B cell (primary cell): Measurements from ENCODE around the gene GABRD. TPM values are rescaled to one million over a fixed set of nuclear protein-coding genes. Genes with fewer than 3 reads are reported as not detected.
"Not testable (repeated sequence)": the region's sequence is repeated elsewhere in the genome, so short reads cannot be mapped to it uniquely, and the experiment has no call there.

Experiments used
- ATAC-seq: fragments of 200-7000 bp; cut with Tn5 transposase; one replicate; pipeline ENCODE4 v1.10.0; 2021; ENCODE audit warnings: low read depth, mild to moderate bottlenecking, moderate number of reproducible peaks, moderate library complexity
- CTCF ChIA-PET: fragments of 350-600 bp; sonication (Branson Sonifier 250); formaldehyde crosslinking; loops from one replicate; lab custom pipeline; 2021; ENCODE audit warnings: antibody characterized with exemption, inconsistent platforms; lab: Charles Lee
- POLR2A ChIA-PET: fragments of 350-600 bp; sonication (Branson Sonifier 250); formaldehyde crosslinking; loops from one replicate; lab custom pipeline; 2021; ENCODE audit warnings: antibody characterized with exemption; lab: Charles Lee
- DNase-seq: peaks from one replicate; pipeline ENCODE4 v3.0.0; 2013
- H2AFZ ChIP-seq: 2 replicates; pipeline ENCODE4 v1.6.1; 2012; ENCODE audit warnings: mild to moderate bottlenecking, low read depth, low read length; ENCODE audit not compliant: insufficient read depth, poor library complexity, severe bottlenecking
- H3K27ac ChIP-seq, 2 donors: 1 replicate in 1 of 2; 2 replicates in 1 of 2; pipeline ENCODE4 v1.5.1; 2012 to 2013; ENCODE audit warnings: low read length in 2 of 2, mild to moderate bottlenecking in 2 of 2, moderate library complexity in 1 of 2
- H3K27me3 ChIP-seq, 4 experiments: fragments of 200-600 bp in 1 of 4; sonication (generic) in 1 of 4; replicated peaks in 1 of 4; 1 replicate in 2 of 4; 2 replicates in 2 of 4; pipeline versions ENCODE4 v1.6.1 to v1.7.0; 2013 to 2016; ENCODE audit warnings: low read length in 3 of 4, mild to moderate bottlenecking in 2 of 4, mixed read lengths in 1 of 4, moderate library complexity in 1 of 4; ENCODE audit not compliant: insufficient read depth in 4 of 4, control insufficient read depth in 3 of 4; ENCODE audit errors: control extremely low read depth in 1 of 4
- H3K36me3 ChIP-seq, 2 experiments: replicated peaks in 1 of 2; 1 replicate in 1 of 2; 2 replicates in 1 of 2; pipeline versions ENCODE4 v1.6.1 to v1.7.1; 2013; ENCODE audit warnings: low read length in 1 of 2; ENCODE audit not compliant: insufficient read depth in 2 of 2, control insufficient read depth in 1 of 2; ENCODE audit errors: control extremely low read depth in 1 of 2, extremely low read depth in 1 of 2
- H3K4me1 ChIP-seq, 2 donors: fragments of 200-600 bp in 1 of 2; sonication (generic) in 1 of 2; 1 replicate in 1 of 2; 2 replicates in 1 of 2; pipeline versions ENCODE4 v1.5.1 to v1.6.1; 2013 to 2017; ENCODE audit warnings: low read length in 2 of 2; ENCODE audit not compliant: control insufficient read depth in 2 of 2, insufficient read depth in 2 of 2
- H3K4me2 ChIP-seq: replicated peaks from 2 replicates; pipeline ENCODE3; 2012; ENCODE audit warnings: mild to moderate bottlenecking, low read depth, low read length; ENCODE audit not compliant: poor library complexity, severe bottlenecking
- H3K4me3 ChIP-seq, 5 experiments: fragments of 200-600 bp in 1 of 5; sonication (generic) in 1 of 5; 1 replicate in 3 of 5; 2 replicates in 2 of 5; pipeline versions ENCODE4 v1.5.1 to v1.7.0; 2011 to 2016; ENCODE audit warnings: low read length in 4 of 5, mild to moderate bottlenecking in 4 of 5, low read depth in 2 of 5, control low read depth in 1 of 5, moderate library complexity in 1 of 5; ENCODE audit not compliant: insufficient read depth in 1 of 5; ENCODE audit errors: control extremely low read depth in 1 of 5, extremely low read depth in 1 of 5
- H3K79me2 ChIP-seq: fragments of 200-600 bp; sonication (generic); one replicate; pipeline ENCODE4 v1.6.0; 2016; ENCODE audit warnings: low read length; ENCODE audit not compliant: control insufficient read depth, insufficient read depth
- H3K9ac ChIP-seq: fragments of 200-600 bp; sonication (generic); 2 replicates; pipeline ENCODE4 v1.6.1; 2017; ENCODE audit warnings: mild to moderate bottlenecking, low read length, moderate library complexity
- H3K9me3 ChIP-seq, 3 donors: one replicate each; pipeline versions ENCODE4 v1.6.1 to v1.7.1; 2013; ENCODE audit warnings: low read length in 2 of 3; ENCODE audit not compliant: control insufficient read depth in 2 of 3, insufficient read depth in 1 of 3; ENCODE audit errors: control extremely low read depth in 1 of 3
- H4K20me1 ChIP-seq: 2 replicates; pipeline ENCODE4 v1.6.0; 2012; ENCODE audit warnings: mild to moderate bottlenecking, low read length; ENCODE audit not compliant: insufficient read depth, control insufficient read depth, poor library complexity, severe bottlenecking
- H3K27ac Mint-ChIP-seq: one replicate; pipeline ENCODE4 v1.8.0; 2021; ENCODE audit warnings: mixed read lengths
- H3K27me3 Mint-ChIP-seq: one replicate; pipeline ENCODE4 v1.8.0; 2021; ENCODE audit warnings: mixed read lengths
- H3K4me1 Mint-ChIP-seq: one replicate; pipeline ENCODE4 v1.8.0; 2021; ENCODE audit warnings: mixed read lengths
- H3K4me3 Mint-ChIP-seq: one replicate; pipeline ENCODE4 v1.8.0; 2021; ENCODE audit warnings: mixed read lengths
- H3K9me3 Mint-ChIP-seq: one replicate; pipeline ENCODE4 v1.8.0; 2022; ENCODE audit warnings: mixed read lengths; ENCODE audit not compliant: insufficient read depth
- EZH2 ChIP-seq: IDR thresholded peaks from 2 replicates; pipeline ENCODE4 v1.6.1; 2012; ENCODE audit warnings: borderline replicate concordance, low read depth, mild to moderate bottlenecking, moderate library complexity, low read length; ENCODE audit not compliant: insufficient read depth, poor library complexity, severe bottlenecking
- WGBS: methylation state at CpG from one replicate; pipeline ENCODE4 v1.1.5; 2013; ENCODE audit warnings: missing lambda C conversion rate; ENCODE audit not compliant: insufficient coverage; 5-methylcytosine and 5-hydroxymethylcytosine counted together
- intact Hi-C: fragments of 100-400 bp; cut with micrococcal nuclease; formaldehyde crosslinking; loops from one replicate; pipeline ENCODE4 v1.10.0; 2022
- polyA plus RNA-seq: library from polyadenylated mRNA; depleted of rRNA; stranded (reverse); fragments of >200 nt; gene quantifications from 2 replicates; pipeline ENCODE4 v1.2.3, GENCODE V29; 2012
- total RNA-seq, 2 donors: library from RNA; stranded (reverse); fragments of 120-200 nt in 1 of 2; gene quantifications; 1 replicate in 1 of 2; 2 replicates in 1 of 2; pipeline versions ENCODE4 v1.2.3 to v1.2.4, GENCODE V29; 2013 to 2022
- TF ChIP-seq, protein P1 (sequence below): fragments of 200-600 bp; IDR thresholded peaks from one replicate; pipeline ENCODE4 v1.8.0; 2022; ENCODE audit warnings: antibody characterized with exemption, mild to moderate bottlenecking

The GABRD gene
- total and polyA plus RNA-seq, 2 donors (not counting 1 experiment from before 2014, with no cell fraction given) = not detected

DNA sequence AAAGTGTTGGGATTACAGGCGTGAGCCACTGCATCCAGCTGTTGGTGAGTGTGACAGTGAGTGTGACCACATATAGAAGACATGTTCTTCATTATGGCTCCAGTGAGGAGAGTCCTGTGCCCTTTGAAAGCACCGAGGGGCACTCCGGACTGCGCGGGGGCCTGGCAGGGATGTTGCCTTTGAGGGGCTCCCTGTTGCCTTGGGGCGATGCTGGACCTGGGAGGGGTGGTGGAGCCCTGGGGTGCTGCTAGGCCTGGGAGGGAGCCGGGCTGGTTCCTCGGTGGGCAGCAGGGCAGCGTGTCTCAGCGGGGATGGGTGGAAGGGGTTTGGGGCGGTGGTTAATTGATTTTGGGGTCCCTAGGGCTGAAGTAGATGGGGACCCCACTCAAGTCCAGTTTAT lies 41.0 kb upstream of the GABRD start:
- DNase-seq = no peak
- ATAC-seq = no peak
- no peak overlapping the region for H3K4me3 Mint-ChIP-seq
- Histone ChIP-seq H3K27ac (no peak overlapping the region), H3K4me3 (no peak overlapping the region), H3K9me3 (peaks cover 0 to 24% (median 0%) of the 10 kb centered on the region in 3 donors), H3K9ac (no peak overlapping the region), H3K36me3 (no peaks in the 10 kb centered on the region), H2AFZ (no peak overlapping the region), H3K27me3 (peaks cover 0 to 2% (median 0%) of the 10 kb centered on the region in 4 experiments), H3K4me1 (no peaks in the 10 kb centered on the region), H3K79me2 (no peaks in the 10 kb centered on the region), H3K4me2 (no peak overlapping the region), H4K20me1 (no peaks in the 10 kb centered on the region)
- intact Hi-C loops = no loop called here
- no peak overlapping the region for H3K27ac Mint-ChIP-seq
- no peak for TF ChIP-seq EZH2
- TF ChIP-seq, protein P1, sequence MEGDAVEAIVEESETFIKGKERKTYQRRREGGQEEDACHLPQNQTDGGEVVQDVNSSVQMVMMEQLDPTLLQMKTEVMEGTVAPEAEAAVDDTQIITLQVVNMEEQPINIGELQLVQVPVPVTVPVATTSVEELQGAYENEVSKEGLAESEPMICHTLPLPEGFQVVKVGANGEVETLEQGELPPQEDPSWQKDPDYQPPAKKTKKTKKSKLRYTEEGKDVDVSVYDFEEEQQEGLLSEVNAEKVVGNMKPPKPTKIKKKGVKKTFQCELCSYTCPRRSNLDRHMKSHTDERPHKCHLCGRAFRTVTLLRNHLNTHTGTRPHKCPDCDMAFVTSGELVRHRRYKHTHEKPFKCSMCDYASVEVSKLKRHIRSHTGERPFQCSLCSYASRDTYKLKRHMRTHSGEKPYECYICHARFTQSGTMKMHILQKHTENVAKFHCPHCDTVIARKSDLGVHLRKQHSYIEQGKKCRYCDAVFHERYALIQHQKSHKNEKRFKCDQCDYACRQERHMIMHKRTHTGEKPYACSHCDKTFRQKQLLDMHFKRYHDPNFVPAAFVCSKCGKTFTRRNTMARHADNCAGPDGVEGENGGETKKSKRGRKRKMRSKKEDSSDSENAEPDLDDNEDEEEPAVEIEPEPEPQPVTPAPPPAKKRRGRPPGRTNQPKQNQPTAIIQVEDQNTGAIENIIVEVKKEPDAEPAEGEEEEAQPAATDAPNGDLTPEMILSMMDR = no peak
- CTCF ChIA-PET = no interaction called here
- H3K4me1 Mint-ChIP-seq = no peaks in the 10 kb centered on the region
- H3K27me3 Mint-ChIP-seq = peaks cover 4% of the 10 kb centered on the region
- H3K9me3 Mint-ChIP-seq = no peaks in the 10 kb centered on the region
- POLR2A ChIA-PET = no interaction called here
- 77% methylated on average over 11 of the region's 11 CpGs for WGBS

DNA sequence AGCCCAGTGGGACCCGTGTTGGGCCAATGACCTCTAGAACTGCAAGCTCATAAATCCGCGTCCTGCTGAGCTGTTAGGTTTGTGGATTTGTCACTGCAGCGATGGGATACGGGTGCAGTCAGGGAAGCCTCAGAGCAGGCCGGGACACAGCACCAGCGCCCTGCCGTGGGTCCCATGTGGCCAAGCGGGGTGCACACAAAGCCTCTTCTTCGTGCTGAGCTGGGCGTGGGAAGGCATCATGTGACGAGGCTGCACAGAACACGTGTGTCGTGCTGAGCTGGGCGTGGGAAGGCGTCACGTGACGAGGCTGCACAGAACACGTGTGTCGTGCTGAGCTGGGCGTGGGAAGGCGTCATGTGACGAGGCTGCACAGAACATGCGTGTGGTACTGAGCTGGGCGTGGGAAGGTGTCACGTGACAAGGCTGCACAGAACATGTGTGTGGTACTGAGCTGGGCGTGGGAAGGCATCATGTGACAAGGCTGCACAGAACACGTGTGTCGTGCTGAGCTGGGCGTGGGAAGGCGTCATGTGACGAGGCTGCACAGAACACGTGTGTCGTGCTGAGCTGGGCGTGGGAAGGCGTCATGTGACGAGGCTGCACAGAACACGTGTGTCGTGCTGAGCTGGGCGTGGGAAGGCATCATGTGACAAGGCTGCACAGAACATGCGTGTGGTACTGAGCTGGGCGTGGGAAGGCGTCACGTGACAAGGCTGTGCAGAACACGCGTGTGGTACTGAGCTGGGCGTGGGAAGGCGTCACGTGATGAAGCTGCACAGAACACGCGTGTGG lies 40.3 kb upstream of the GABRD start:
- intact Hi-C loops, H3K9me3 Mint-ChIP-seq, CTCF ChIA-PET, H3K27ac ChIP-seq, H3K4me1 Mint-ChIP-seq, DNase-seq, H3K36me3 ChIP-seq, H3K79me2 ChIP-seq, H2AFZ ChIP-seq, H3K27ac Mint-ChIP-seq, POLR2A ChIA-PET, H3K4me2 ChIP-seq, H3K27me3 Mint-ChIP-seq, H3K4me1 ChIP-seq, H4K20me1 ChIP-seq, H3K4me3 Mint-ChIP-seq, H3K27me3 ChIP-seq, H3K9ac ChIP-seq, H3K4me3 ChIP-seq, ATAC-seq: not testable (repeated sequence)
- peaks cover 0 to 24% (median 0%) of the 10 kb centered on the region in 3 donors for H3K9me3 ChIP-seq
- 94% methylated on average over 29 of the region's 51 CpGs for WGBS
